ENCODE measurements around the gene RNF214.

GRCh38 chr11:117319214-117319840 is 86.9 kb downstream of the RNF214 start:
- TF ChIP-seq CTCF (IDR thresholded peaks at IDR 0.05) = no peak
- no peak for TF ChIP-seq POLR2A (IDR thresholded peaks at IDR 0.05)

All from body of pancreas (tissue), 4 donors.